PC-3 (cell line): ENCODE measurements around the gene MAST4.

ENCODE experiments used
- CTCF ChIP-seq: fragments of 300-600 bp; sonication (generic); conservative IDR thresholded peaks from 2 replicates; pipeline ENCODE4 v1.5.1; 2017; ENCODE audit warnings: antibody characterized with exemption, low read depth, mild to moderate bottlenecking, low read length
- EZH2 ChIP-seq: fragments of 300-600 bp; sonication (generic); IDR thresholded peaks from one replicate; pipeline ENCODE4 v1.6.1; 2017; ENCODE audit warnings: antibody characterized with exemption, mild to moderate bottlenecking, low read length; ENCODE audit not compliant: unreplicated experiment

GRCh38 chr5:67173959-67174358 is 577.8 kb downstream of the MAST4 start:
- TF ChIP-seq CTCF (no peak), EZH2 (no peak)
